Glomerular visceral epithelial cell (primary cell): ENCODE data around the gene SLCO1B3.
"Not testable (repeated sequence)": the region's sequence is repeated elsewhere in the genome, so short reads cannot be mapped to it uniquely, and the experiment has no call there.

Source experiments
- DNase-seq: peaks from one replicate; pipeline ENCODE4 v3.0.0-alpha.2; 2016; ENCODE audit errors: extremely low spot score

The SLCO1B3 gene, protein sequence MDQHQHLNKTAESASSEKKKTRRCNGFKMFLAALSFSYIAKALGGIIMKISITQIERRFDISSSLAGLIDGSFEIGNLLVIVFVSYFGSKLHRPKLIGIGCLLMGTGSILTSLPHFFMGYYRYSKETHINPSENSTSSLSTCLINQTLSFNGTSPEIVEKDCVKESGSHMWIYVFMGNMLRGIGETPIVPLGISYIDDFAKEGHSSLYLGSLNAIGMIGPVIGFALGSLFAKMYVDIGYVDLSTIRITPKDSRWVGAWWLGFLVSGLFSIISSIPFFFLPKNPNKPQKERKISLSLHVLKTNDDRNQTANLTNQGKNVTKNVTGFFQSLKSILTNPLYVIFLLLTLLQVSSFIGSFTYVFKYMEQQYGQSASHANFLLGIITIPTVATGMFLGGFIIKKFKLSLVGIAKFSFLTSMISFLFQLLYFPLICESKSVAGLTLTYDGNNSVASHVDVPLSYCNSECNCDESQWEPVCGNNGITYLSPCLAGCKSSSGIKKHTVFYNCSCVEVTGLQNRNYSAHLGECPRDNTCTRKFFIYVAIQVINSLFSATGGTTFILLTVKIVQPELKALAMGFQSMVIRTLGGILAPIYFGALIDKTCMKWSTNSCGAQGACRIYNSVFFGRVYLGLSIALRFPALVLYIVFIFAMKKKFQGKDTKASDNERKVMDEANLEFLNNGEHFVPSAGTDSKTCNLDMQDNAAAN

DNA sequence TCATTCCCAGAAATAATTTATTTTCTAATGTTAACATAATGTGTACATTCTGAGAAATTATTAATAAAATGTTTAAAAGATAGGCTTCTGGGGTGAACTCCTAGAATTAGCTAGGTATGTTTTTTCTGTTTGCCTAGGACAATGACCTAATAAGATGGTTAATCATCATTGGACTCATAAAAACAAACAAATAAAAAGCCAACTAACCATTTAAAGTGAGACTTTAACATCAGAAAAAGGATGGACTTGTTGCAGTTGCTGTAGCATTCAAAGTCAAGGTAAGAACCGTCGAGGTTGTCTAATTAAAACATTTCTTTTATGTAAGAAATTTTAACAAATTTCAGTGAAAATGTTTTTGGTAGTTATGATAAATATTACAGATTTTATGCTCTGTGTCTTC is at the start of gene SLCO1B3:
TSS of gene SLCO1B3 (plus strand) at position 219 of the 400 bp plus-strand sequence. CDS start 5,034 bp downstream, outside the sequence.
- DNase-seq: no peak

GRCh38 chr12:20777420-20777819 is 33.1 kb upstream of the SLCO1B3 start:
- DNase-seq: no peak

GRCh38 chr12:20778969-20779368 is 31.5 kb upstream of the SLCO1B3 start:
- DNase-seq: no peak

DNA sequence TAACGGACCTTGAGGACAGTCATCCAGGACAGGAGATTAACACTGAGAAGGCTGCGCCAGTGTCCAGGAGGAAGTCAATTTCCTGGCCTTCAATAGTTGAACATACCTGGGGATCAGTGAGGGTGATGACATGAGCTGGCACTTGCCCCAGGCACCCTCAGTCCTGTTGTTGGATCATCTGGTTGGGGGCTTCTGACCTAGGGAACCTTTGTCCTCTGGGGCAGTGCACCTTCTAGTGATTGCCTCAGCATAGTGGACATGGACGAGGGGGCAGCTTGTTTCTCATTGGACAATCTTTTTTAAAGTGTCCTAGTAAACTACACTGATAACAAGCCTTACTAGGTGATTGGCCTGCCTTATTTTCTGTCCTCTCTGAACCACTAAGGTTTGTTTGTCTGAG is 30.5 kb upstream of the SLCO1B3 start:
- not testable (repeated sequence) for DNase-seq

- not testable (repeated sequence) for DNase-seq
Observed at GRCh38 chr12:20783796-20784357, 26.6 kb upstream of the SLCO1B3 start.

DNA sequence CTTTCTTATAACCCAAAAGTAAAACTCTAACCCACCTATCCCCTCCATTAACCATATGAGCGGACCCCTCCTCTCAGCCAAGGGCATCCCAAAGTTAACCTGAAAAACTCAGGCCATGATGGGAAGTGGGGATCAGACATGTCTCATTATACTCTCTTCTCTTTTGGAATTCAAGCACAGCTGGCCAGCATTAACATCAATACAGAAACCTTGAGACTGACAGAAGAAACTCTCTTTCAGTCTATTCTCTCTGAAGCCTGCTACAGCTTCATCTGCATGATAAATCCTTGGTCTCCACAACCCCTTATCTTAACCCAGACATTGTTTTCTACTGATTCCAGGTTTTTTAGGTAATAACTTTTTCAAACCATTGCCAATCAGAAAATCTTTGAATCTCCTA is 17.5 kb upstream of the SLCO1B3 start:
- DNase-seq: no peak

DNA sequence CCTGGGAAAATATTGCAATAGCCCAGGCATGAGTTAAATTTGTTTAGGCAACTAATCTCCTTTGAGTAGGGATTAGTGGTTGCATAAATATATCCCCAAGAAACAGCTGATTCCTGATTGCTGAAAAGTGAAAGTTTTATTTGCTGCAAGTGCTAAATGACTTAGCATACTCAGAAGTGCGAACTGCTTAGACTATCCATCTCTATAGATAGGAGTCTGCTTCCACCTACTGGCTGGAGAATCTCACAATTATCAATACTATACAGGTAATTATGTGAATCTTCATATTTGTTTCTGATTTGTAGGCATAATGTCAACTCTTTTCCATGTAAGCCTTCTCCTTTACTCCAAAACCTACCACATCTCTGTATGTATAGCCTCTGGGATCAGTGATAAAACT is 12.0 kb upstream of the SLCO1B3 start:
- DNase-seq: no peak

DNA sequence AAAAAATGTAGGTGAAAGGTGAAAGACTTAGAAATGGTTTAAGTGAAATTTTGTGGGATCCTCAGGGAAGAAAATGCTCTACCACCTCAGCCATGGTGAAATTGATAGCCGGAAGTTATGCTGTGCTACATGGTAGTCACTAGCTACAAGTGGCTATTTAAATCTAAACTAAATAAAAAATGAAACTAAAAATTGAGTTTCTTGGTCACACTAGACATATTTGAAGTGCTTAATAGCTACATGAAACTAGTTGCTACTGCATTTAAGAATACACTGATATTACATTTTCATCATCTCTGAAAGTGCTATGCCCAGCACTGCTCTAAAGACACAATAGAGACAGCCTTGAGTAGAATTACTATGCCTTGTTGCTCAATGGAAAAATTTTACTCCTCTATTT is 10.3 kb upstream of the SLCO1B3 start:
- no peak for DNase-seq

DNA sequence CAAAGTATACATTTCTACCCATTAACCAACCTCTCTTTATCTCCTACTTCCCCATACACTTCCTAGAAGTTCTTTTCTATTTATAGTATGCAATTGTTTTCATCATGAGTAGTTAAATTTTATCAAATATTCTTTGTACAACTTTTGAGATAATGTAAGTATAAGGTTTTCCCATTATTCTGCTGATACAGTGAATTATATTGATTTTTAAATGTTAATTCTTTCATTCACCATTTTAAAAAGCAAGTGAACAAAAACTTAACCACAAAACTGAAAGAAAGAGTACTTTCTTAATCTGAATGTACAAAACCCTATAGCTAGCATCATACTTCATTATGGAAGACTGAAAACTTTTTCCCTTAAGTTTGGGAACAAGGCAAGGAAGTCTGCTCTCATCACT is 9.5 kb upstream of the SLCO1B3 start:
- DNase-seq: no peak

DNA sequence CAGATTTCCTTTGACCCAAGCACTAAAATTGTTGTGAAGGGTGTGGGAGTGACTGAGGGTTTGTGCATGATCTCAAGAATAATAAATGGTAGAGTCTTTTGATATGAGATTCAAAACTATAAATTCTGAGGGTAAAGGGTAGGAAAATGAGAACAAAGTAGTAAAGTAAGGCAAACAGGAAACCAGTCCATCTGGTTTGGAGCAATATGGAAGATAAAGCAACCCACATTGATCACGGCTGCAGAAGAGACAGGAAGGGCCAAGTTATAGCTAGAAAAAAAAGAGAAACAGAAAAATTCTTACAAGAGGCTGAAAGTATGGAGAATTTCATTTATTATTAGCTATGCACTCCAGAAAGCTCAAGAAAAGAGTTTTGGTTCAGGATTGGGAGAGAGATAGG is 4.6 kb upstream of the SLCO1B3 start:
- DNase-seq: no peak

DNA sequence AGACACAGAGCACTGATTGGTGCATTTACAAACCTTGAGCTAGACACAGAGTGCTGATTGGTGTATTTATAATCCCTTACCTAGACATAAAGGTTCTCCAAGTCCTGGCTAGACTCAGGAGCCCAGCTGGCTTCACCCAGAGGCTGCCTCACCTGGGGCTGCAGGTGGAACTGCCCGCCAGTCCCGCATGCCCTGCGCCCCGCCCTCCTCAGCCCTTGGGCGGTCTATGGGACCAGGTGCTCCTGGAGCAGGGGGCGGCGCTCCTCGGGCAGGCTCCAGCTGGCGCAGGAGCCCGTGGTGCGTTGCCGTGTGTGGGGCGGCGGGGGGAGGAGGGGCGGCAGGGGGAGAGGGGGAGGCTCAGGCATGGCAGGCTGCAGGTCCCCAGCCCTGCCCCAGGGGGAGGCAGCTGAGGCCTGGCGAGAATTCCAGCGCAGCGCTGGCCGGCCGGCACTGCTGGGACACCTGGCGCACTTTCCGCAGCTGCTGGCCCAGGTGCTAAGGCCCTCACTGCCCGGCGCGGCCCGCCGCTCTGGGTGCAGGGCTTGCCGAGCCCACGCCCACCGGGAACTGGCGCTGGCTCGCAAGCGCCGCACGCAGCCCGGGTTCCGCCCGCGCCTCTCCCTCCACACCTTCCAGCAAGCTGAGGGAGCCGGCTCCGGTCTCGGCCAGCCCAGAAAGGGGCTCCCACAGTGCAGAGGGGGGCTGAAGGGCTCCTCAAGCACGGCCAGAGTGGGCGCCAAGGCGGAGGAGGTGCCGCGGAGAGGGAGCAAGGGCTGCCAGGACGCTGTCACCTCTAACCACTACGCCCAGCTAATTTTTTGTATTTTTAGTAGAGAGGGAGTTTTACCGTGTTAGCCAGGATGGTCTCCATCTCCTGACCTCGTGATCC is 3.1 kb upstream of the SLCO1B3 start:
- no peak for DNase-seq

- no peak for DNase-seq
Observed at GRCh38 chr12:20808521-20808920, 2.0 kb upstream of the SLCO1B3 start.

- DNase-seq: no peak
Observed at GRCh38 chr12:20815574-20815973, 5.1 kb downstream of the SLCO1B3 start.

DNA sequence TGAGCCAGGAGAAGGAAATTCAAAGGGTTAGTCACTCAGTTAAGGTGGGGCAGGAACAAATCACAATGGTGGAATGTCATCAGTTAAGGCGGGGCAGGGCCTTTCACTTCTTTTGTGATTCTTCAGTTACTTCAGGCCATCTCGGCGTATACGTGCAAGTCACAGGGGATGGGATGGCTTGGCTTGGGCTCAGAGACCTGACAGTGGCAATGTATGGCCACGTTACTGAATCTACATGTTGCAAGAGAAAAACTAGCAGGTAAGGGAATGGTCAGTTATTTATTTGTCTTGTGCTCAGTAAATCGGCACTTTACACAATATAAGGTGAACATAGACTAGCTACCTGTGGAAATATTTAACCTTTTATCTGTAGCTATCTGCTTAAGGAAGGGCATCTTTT is 11.9 kb downstream of the SLCO1B3 start:
- DNase-seq: no peak

DNA sequence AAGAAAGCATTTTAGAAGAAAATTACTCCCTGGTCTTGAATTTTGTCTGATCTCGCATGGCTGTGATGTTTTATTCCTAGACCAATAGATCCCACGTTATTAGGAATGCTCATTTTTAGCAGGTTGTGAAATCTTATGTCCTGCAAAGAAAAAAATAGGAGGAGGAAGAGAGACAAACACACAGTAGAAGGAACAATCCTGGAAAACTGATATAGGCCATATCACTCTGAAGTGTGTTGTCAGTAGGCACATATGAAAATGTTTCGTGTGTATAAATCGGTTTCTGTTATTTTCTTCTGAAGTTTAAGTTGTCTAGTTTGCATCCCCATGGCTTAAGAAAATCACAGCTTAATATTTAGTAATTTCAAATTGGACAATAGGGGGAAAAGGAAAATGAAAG is 12.4 kb downstream of the SLCO1B3 start:
- DNase-seq: no peak

- DNase-seq: no peak
Observed at GRCh38 chr12:20829919-20830318, 19.4 kb downstream of the SLCO1B3 start.

- no peak for DNase-seq
Observed at GRCh38 chr12:20830456-20830855, 20.0 kb downstream of the SLCO1B3 start.

GRCh38 chr12:20832911-20833310 is 22.4 kb downstream of the SLCO1B3 start:
- DNase-seq: no peak

GRCh38 chr12:20852649-20853048 is 42.1 kb downstream of the SLCO1B3 start:
- no peak for DNase-seq

DNA sequence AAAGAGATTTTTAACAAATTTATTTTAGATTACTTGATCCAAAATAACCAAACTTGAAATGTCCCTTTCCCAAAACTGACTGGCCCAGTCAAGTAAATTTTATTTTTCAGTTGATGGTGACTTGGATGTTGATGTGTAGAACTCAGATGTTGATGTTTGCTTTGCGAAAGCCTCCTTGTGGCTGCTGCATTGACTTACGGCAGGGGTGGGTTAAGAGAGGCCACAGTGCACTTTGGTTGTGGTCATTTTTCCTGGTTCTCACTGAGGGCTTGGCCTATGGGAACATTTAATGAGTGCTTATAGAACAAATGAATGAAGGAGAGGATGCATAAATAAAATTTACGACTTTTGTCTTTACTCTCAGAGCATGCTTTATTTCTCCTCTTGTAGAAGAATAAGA is 52.6 kb downstream of the SLCO1B3 start:
- DNase-seq: no peak

GRCh38 chr12:20865873-20866272 is 55.4 kb downstream of the SLCO1B3 start:
- DNase-seq: no peak

DNA sequence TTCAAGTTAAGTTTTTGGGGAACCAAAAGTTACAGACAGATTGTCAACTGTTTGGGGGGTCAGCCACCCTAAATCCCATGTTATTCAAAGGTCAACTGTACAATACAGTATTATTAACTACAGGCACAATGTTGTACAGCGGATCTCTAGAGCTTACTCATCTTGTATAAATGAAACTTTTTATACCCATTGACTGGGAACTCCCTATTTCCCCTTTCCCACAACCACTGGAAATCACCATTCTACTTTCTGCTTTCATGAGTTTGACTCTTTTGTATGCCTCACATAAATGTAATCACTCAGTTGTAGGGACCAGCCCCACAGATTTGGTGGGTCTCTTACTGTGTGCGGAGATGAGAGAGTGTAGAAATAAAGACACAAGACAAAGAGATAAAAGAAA is 57.8 kb downstream of the SLCO1B3 start:
- DNase-seq: no peak
